Mammary epithelial cell (primary cell): ENCODE measurements around the gene CERCAM.

Experiments used
- CTCF ChIP-seq, 2 donors: IDR thresholded peaks in 1 of 2; conservative IDR thresholded peaks in 1 of 2; 2 replicates each; pipeline ENCODE4 v1.5.1; 2011 to 2012; ENCODE audit warnings: inconsistent platforms in 2 of 2, low read length in 2 of 2, mild to moderate bottlenecking in 2 of 2, control low read depth in 1 of 2, low read depth in 1 of 2; ENCODE audit not compliant: insufficient read depth in 1 of 2; ENCODE audit errors: extremely low read depth in 1 of 2
- EZH2 ChIP-seq: IDR thresholded peaks from 2 replicates; pipeline ENCODE4 v1.6.1; 2012; ENCODE audit warnings: low read length, inconsistent platforms, borderline replicate concordance

GRCh38 chr9:128435611-128436010, 15.0 kb downstream of the CERCAM start:
- TF ChIP-seq CTCF (conservative IDR thresholded peaks at IDR 0.05 in 1 of 2, IDR thresholded peaks at IDR 0.05 in 1 of 2; ENCODE audit: extremely low read depth in 1 of 2, insufficient read depth in 1 of 2, low read depth in 1 of 2, low read length in 2 of 2) = no peak
- TF ChIP-seq EZH2 = no peak
